ENCODE results near the gene SLC27A1.

The SLC27A1 gene

GRCh38 chr19:17460372-17461230 lies 9.7 kb upstream of the SLC27A1 start, which contains the start of gene NXNL1:
NXNL1 (minus strand) TSS chr19:17460926; CDS start chr19:17460869, 57 bp downstream.
- POLR2A ChIA-PET = no interaction called here
- no peak for DNase-seq (ENCODE audit: low read depth, low spot score)
- TF ChIP-seq, protein P1, sequence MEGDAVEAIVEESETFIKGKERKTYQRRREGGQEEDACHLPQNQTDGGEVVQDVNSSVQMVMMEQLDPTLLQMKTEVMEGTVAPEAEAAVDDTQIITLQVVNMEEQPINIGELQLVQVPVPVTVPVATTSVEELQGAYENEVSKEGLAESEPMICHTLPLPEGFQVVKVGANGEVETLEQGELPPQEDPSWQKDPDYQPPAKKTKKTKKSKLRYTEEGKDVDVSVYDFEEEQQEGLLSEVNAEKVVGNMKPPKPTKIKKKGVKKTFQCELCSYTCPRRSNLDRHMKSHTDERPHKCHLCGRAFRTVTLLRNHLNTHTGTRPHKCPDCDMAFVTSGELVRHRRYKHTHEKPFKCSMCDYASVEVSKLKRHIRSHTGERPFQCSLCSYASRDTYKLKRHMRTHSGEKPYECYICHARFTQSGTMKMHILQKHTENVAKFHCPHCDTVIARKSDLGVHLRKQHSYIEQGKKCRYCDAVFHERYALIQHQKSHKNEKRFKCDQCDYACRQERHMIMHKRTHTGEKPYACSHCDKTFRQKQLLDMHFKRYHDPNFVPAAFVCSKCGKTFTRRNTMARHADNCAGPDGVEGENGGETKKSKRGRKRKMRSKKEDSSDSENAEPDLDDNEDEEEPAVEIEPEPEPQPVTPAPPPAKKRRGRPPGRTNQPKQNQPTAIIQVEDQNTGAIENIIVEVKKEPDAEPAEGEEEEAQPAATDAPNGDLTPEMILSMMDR (IDR thresholded peaks at IDR 0.05; ENCODE audit: insufficient read depth, low read length, missing control alignments) = no peak
- CTCF ChIA-PET = interaction anchor here (1.0 to 1.6 kb wide), 4 partner anchors 10 to 114 kb away, joined by 3 to 6 read pairs (median 4); partner anchors contain the start of gene CCDC194
- no peak within 1 kb of the TSS for H3K4me3 ChIP-seq (ENCODE audit: low read depth, low read length)

GRCh38 chr19:17466487-17466850 lies 3.9 kb upstream of the SLC27A1 start:
- ChIA-PET CTCF (interaction anchor here (0.7 to 4.1 kb wide), 25 partner anchors 9 to 174 kb away, joined by 3 to 28 read pairs (median 5); partner anchors contain the start of genes ABHD8 and CCDC194), POLR2A (no interaction called here)
- H3K4me3 ChIP-seq (ENCODE audit: low read depth, low read length) = no peak overlapping the region
- no peak for DNase-seq (ENCODE audit: low read depth, low spot score)
- TF ChIP-seq, protein P1 (IDR thresholded peaks at IDR 0.05; ENCODE audit: insufficient read depth, low read length, missing control alignments) = no peak

DNA sequence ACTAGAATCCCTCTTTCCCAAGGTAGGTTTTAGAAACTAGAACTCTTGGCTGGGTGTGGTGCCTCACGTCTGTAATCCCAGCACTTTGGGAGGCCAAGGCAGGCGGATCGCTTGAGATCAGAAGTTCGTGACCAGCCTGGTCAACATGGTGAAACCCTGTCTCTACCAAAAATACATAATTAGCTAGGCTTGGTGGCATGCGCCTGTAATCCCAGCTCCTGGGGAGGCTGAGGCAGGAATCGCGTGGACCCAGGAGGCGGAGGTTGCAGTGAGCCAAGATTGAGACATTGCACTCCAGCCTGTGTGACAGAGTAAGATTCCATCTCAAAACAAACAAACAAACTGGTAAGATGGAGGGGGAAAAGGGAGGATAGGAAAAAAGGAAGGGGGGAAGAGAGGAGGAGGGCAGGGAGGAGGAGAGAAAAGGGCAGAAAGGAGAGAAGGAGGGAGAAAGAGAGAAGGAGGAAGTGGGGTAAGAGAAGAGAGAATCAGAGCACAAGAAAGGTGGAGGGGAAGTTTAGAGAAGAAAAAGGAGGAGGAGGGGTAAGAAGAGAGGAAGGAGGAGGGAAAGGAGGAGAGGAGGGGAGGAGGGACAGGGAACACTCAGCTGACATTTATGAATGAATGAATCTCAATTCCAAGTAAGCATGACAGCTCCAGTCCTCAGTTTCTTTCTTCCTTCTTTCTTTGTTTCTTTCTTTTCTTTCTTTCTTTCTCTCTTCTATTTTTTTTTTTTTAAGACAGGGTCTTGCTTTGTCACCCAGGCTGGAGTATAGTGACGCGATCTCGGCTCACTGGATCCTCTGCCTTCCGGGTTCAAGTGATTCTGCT lies 2.6 kb upstream of the SLC27A1 start:
- CTCF ChIA-PET = interaction anchor here (1.2 to 4.1 kb wide), 9 partner anchors 9 to 136 kb away, joined by 3 to 15 read pairs (median 4); partner anchors contain the start of gene TMEM221
- TF ChIP-seq, protein P1 (IDR thresholded peaks at IDR 0.05; ENCODE audit: insufficient read depth, low read length, missing control alignments) = no peak
- H3K4me3 ChIP-seq (ENCODE audit: low read depth, low read length) = no peak overlapping the region
- POLR2A ChIA-PET = interaction anchor here (0.6 kb wide), 1 partner anchor 37 kb away, joined by 3 read pairs; no protein-coding TSS in a partner anchor
- no peak for DNase-seq (ENCODE audit: low read depth, low spot score)

DNA sequence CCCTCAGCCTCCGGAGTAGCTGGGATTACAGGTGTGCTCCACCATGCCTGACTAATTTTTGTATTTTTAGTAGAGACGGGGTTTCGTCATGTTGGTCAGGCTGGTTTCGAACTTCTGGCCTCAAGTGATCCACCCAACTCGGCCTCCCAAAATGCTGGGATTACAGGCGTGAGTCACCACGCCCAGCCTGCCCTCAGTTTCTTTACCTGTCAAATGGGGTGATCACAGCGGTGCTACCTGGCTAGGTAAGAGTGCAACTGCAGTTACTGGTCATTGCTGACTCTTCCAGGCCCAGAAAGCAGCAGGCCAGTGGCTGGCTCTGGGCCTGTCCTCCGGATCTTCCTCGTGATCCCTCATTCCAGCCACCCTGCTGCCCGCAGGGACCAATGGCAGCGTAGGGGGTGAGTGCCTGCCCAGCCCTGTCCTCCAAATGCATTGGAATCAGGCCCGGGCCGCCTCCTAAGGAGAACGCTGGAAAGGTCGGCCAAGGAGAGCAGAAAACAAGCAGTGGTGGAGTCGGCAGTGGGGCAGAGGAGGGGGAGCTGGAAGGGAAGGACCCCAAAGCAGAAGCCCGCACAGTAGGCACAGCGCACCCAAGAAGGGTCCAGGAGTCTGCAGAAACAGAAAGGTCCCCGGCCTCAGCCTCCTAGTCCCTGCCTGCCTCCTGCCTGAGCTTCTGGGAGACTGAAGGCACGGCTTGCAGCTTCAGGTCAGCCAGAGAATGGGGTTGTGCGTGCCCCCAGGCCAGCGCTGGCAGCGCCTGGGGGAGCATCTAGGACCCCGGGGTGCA lies 1.8 kb upstream of the SLC27A1 start:
- TF ChIP-seq, protein P1 (IDR thresholded peaks at IDR 0.05; ENCODE audit: insufficient read depth, low read length, missing control alignments) = no peak
- POLR2A ChIA-PET = interaction anchor here (0.5 kb wide), 1 partner anchor 131 kb away, joined by 4 read pairs; no protein-coding TSS in a partner anchor
- DNase-seq (ENCODE audit: low read depth, low spot score) = no peak
- CTCF ChIA-PET = interaction anchor here (1.0 to 4.1 kb wide), 7 partner anchors 10 to 126 kb away, joined by 3 to 15 read pairs (median 5); partner anchors contain the start of gene PGLS
- H3K4me3 ChIP-seq (ENCODE audit: low read depth, low read length) = peak overlapping the region; percentile 75

GRCh38 chr19:17469092-17469480 lies 1.2 kb upstream of the SLC27A1 start:
- no peak for DNase-seq (ENCODE audit: low read depth, low spot score)
- TF ChIP-seq, protein P1 (IDR thresholded peaks at IDR 0.05; ENCODE audit: insufficient read depth, low read length, missing control alignments) = no peak
- H3K4me3 ChIP-seq (ENCODE audit: low read depth, low read length) = peak overlapping the region; percentile 75
- ChIA-PET CTCF (interaction anchor here (1.0 to 2.4 kb wide), 4 partner anchors 15 to 126 kb away, joined by 3 to 6 read pairs (median 4); partner anchors contain the start of gene PGLS), POLR2A (interaction anchor here (0.5 kb wide), 1 partner anchor 131 kb away, joined by 4 read pairs; no protein-coding TSS in a partner anchor)
